GM08714 (cell line): ENCODE measurements around the gene KLHDC4.

Experiments
- H3K4me3 ChIP-seq: fragments of 200-500 bp; sonication (Bioruptor generic); 2 replicates; pipeline ENCODE4 v1.5.1; 2014; ENCODE audit warnings: mild to moderate bottlenecking, low read length, inconsistent platforms
- ZNF274 ChIP-seq: IDR thresholded peaks from 2 replicates; pipeline ENCODE4 v1.6.1; 2012; ENCODE audit warnings: mild to moderate bottlenecking, low read depth, low read length

Gene KLHDC4

GRCh38 chr16:87671715-87672270 is 94.0 kb downstream of the KLHDC4 start:
- no peak overlapping the region for H3K4me3 ChIP-seq
- TF ChIP-seq ZNF274: no peak

GRCh38 chr16:87671221-87671620 is 94.6 kb downstream of the KLHDC4 start:
- no peak overlapping the region for H3K4me3 ChIP-seq
- TF ChIP-seq ZNF274: no peak

GRCh38 chr16:87669672-87670071 is 96.1 kb downstream of the KLHDC4 start:
- no peak for TF ChIP-seq ZNF274

GRCh38 chr16:87667946-87668345 is 97.8 kb downstream of the KLHDC4 start:
- TF ChIP-seq ZNF274: no peak

More at GRCh38 chr16:87669672-87670071, 96.1 kb downstream of the KLHDC4 start:
- H3K4me3 ChIP-seq: no peak overlapping the region

GRCh38 chr16:87667443-87667842 is 98.3 kb downstream of the KLHDC4 start:
- no peak overlapping the region for H3K4me3 ChIP-seq
- TF ChIP-seq ZNF274: no peak

More at GRCh38 chr16:87667946-87668345, 97.8 kb downstream of the KLHDC4 start:
- no peak overlapping the region for H3K4me3 ChIP-seq

- no peak overlapping the region for H3K4me3 ChIP-seq
- TF ChIP-seq ZNF274: no peak
Measured at GRCh38 chr16:87666919-87667318, 98.9 kb downstream of the KLHDC4 start.

GRCh38 chr16:87665193-87665592 is 100.6 kb downstream of the KLHDC4 start:
- no peak for TF ChIP-seq ZNF274

GRCh38 chr16:87664792-87665191 is 101.0 kb downstream of the KLHDC4 start:
- no peak for TF ChIP-seq ZNF274
- no peak overlapping the region for H3K4me3 ChIP-seq

More at GRCh38 chr16:87665193-87665592, 100.6 kb downstream of the KLHDC4 start:
- no peak overlapping the region for H3K4me3 ChIP-seq

GRCh38 chr16:87662254-87663204 is 103.3 kb downstream of the KLHDC4 start:
- no peak for TF ChIP-seq ZNF274

GRCh38 chr16:87661561-87661960 is 104.2 kb downstream of the KLHDC4 start:
- no peak for TF ChIP-seq ZNF274

More at GRCh38 chr16:87662254-87663204, 103.3 kb downstream of the KLHDC4 start:
- no peak overlapping the region for H3K4me3 ChIP-seq

GRCh38 chr16:87658564-87659225 is 107.1 kb downstream of the KLHDC4 start:
- TF ChIP-seq ZNF274: no peak
- no peak overlapping the region for H3K4me3 ChIP-seq

More at GRCh38 chr16:87661561-87661960, 104.2 kb downstream of the KLHDC4 start:
- H3K4me3 ChIP-seq: no peak overlapping the region
